Calu3 (cell line): ENCODE measurements around the gene FAM209B. TPM values are rescaled to one million over a fixed set of nuclear protein-coding genes. Genes with fewer than 3 reads are reported as not detected.

ENCODE experiments used
- BruUV-seq: library from RNA; stranded (reverse); fragments of 400-500 nt; replicated peaks from 2 replicates; lab custom pipeline; 2021; lab: Mats Ljungman, UMichigan
- CTCF ChIA-PET: fragments of 300-600 bp; sonication (Branson Sonifier 250); formaldehyde crosslinking; loops from one replicate; lab custom pipeline; 2022; ENCODE audit warnings: antibody characterized with exemption; lab: Charles Lee
- DNase-seq: peaks from one replicate; pipeline ENCODE4 v3.0.0; 2022
- H3K27ac Mint-ChIP-seq: one replicate; pipeline ENCODE4 v1.8.0; 2022; ENCODE audit warnings: mixed read lengths; ENCODE audit not compliant: unreplicated experiment
- H3K27me3 Mint-ChIP-seq: one replicate; pipeline ENCODE4 v1.8.0; 2022; ENCODE audit warnings: mixed read lengths; ENCODE audit not compliant: unreplicated experiment
- H3K36me3 Mint-ChIP-seq: one replicate; pipeline ENCODE4 v1.8.0; 2022; ENCODE audit warnings: mild to moderate bottlenecking, moderate library complexity, mixed read lengths; ENCODE audit not compliant: insufficient read depth, unreplicated experiment
- H3K4me1 Mint-ChIP-seq: one replicate; pipeline ENCODE4 v1.8.0; 2022; ENCODE audit warnings: mild to moderate bottlenecking, low read depth, mixed read lengths; ENCODE audit not compliant: unreplicated experiment
- H3K4me3 Mint-ChIP-seq: one replicate; pipeline ENCODE4 v1.8.0; 2022; ENCODE audit warnings: mild to moderate bottlenecking, low read depth, moderate library complexity, mixed read lengths; ENCODE audit not compliant: unreplicated experiment
- H3K9me3 Mint-ChIP-seq: one replicate; pipeline ENCODE4 v1.8.0; 2022; ENCODE audit warnings: low read depth, mixed read lengths; ENCODE audit not compliant: unreplicated experiment
- intact Hi-C: fragments of 100-400 bp; cut with micrococcal nuclease; formaldehyde crosslinking; loops from one replicate; pipeline ENCODE4 v1.10.0; 2022; ENCODE audit not compliant: unreplicated experiment
- total RNA-seq: library from RNA; stranded (reverse); gene quantifications from 2 replicates; pipeline ENCODE4 v1.2.3, GENCODE V29; 2022
- TF ChIP-seq, protein P1 (sequence below): fragments of 200-600 bp; IDR thresholded peaks from one replicate; pipeline ENCODE4 v1.8.0; 2022; ENCODE audit warnings: antibody characterized with exemption; ENCODE audit not compliant: unreplicated experiment

FAM209B gene
- total RNA-seq, 1 experiment from 2014 or later: not detected

DNA sequence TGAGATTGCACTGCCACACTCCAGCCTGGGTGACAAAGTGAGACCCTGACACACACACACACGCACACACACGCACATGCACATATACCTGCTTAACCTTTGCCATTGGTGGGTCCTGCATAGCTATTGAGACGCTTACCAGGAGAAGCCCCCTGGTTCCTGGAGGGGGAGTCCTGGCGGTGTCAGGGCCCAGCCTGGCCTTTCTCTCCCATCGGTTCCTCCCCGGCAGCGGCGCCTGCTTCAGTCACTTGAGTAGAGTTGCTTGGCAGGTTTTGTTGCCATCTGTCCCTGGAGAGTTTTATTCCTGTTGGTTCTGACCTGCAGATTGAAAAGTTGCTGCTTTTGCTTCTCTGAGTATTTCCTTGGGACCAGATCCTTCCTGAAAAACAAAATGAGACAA, 29.1 kb upstream of the FAM209B start:
- CTCF ChIA-PET: no interaction called here
- BruUV-seq: no TSS peak
- Mint-ChIP-seq H3K27ac (no peak overlapping the region), H3K4me3 (no peak overlapping the region), H3K4me1 (no peaks in the 10 kb centered on the region), H3K9me3 (no peaks in the 10 kb centered on the region), H3K36me3 (no peaks in the 10 kb centered on the region), H3K27me3 (no peaks in the 10 kb centered on the region)
- TF ChIP-seq, protein P1, sequence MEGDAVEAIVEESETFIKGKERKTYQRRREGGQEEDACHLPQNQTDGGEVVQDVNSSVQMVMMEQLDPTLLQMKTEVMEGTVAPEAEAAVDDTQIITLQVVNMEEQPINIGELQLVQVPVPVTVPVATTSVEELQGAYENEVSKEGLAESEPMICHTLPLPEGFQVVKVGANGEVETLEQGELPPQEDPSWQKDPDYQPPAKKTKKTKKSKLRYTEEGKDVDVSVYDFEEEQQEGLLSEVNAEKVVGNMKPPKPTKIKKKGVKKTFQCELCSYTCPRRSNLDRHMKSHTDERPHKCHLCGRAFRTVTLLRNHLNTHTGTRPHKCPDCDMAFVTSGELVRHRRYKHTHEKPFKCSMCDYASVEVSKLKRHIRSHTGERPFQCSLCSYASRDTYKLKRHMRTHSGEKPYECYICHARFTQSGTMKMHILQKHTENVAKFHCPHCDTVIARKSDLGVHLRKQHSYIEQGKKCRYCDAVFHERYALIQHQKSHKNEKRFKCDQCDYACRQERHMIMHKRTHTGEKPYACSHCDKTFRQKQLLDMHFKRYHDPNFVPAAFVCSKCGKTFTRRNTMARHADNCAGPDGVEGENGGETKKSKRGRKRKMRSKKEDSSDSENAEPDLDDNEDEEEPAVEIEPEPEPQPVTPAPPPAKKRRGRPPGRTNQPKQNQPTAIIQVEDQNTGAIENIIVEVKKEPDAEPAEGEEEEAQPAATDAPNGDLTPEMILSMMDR: no peak
- DNase-seq: no peak
- intact Hi-C loops: no loop called here

DNA sequence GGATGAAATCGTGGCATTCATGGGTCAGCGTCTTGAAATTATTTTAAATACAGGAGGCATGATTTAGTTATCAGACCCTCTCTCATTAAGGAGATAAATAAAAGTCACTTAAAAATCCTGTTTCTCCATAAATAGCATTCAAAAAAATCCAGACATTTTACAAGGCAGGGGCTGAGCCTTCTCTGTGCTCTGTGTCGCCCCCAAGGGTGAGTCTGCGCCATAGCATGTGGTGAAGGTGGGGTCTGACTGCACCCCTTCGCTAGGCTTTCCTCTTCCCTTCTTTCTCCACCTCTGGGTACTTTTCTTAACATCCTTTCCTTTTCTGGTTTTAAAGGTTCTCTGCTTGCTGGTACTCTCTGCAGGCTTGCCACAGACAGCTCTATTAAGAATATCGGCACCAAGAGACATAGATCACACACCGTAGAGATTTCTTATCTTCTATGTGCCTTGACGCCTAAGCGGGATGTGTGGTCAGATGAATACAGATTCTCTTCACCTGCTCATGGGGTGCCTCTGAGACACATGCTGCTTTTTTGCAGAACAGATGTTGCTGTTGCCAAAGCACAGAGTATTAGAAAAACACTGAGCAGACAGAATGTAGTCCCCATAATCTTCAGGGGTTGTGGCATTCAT, 28.6 kb upstream of the FAM209B start:
- TF ChIP-seq, protein P1: peak; percentile 31
- no peak for DNase-seq
- no peaks in the 10 kb centered on the region for H3K27me3 Mint-ChIP-seq
- H3K4me1 Mint-ChIP-seq: no peaks in the 10 kb centered on the region
- no peaks in the 10 kb centered on the region for H3K36me3 Mint-ChIP-seq
- no peak overlapping the region for H3K27ac Mint-ChIP-seq
- CTCF ChIA-PET: no interaction called here
- no peak overlapping the region for H3K4me3 Mint-ChIP-seq
- intact Hi-C loops: no loop called here
- no TSS peak for BruUV-seq
- no peaks in the 10 kb centered on the region for H3K9me3 Mint-ChIP-seq

DNA sequence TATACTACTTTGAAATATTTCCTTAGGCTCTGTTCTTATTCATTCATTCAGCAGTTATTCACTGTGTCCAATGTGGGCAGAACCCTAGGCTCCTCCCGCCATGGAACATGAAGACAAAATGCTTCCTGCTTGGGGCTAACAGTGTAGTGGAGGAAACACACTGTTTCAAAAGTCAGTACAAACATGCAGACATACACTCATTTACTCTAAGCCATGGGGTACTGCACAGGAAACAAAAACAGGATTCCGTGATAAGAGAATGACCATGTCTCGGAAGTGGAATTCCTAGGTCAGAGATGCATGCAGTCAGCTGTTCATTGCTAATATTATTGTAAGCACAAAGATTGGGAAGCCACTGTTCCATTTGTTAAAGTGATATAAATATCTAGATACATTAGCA, 26.9 kb upstream of the FAM209B start:
- H3K4me1 Mint-ChIP-seq: no peaks in the 10 kb centered on the region
- H3K27ac Mint-ChIP-seq: no peak overlapping the region
- TF ChIP-seq, protein P1: no peak
- intact Hi-C loops: no loop called here
- BruUV-seq: no TSS peak
- DNase-seq: no peak
- no peaks in the 10 kb centered on the region for H3K36me3 Mint-ChIP-seq
- no peaks in the 10 kb centered on the region for H3K27me3 Mint-ChIP-seq
- H3K9me3 Mint-ChIP-seq: no peaks in the 10 kb centered on the region
- CTCF ChIA-PET: interaction anchor here (0.6 kb wide), 1 partner anchor 78 kb away, joined by 3 read pairs; no protein-coding TSS in a partner anchor
- no peak overlapping the region for H3K4me3 Mint-ChIP-seq

DNA sequence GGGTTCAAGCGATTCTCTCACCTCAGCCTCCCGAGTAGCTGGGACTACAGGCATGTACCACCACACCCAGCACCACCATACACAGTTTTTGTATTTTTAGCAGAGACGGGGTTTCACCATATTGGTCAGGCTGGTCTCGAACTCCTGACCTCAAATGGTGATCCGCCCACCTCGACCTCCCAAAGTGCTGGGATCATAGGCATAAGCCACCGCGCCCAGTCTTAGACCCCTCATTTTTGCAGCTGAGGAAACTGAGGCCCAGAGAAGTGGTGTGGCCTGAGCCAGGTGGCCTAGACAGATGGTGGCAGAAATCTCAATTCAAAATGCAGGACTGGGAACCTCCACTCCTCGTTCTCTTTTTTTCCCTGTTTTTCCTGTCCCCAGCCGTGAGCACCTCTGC, 21.1 kb upstream of the FAM209B start:
- Mint-ChIP-seq H3K36me3 (no peaks in the 10 kb centered on the region), H3K4me1 (no peaks in the 10 kb centered on the region), H3K27ac (no peak overlapping the region), H3K4me3 (no peak overlapping the region), H3K27me3 (no peaks in the 10 kb centered on the region), H3K9me3 (no peaks in the 10 kb centered on the region)
- no TSS peak for BruUV-seq
- TF ChIP-seq, protein P1: no peak
- intact Hi-C loops: no loop called here
- no peak for DNase-seq
- CTCF ChIA-PET: interaction anchor here (0.5 to 0.7 kb wide), 2 partner anchors 55 to 312 kb away, joined by 3 read pairs; no protein-coding TSS in a partner anchor
